ENCODE data around the gene B4GALT5.

Gene B4GALT5

GRCh38 chr20:49603209-49603627 is 110.5 kb downstream of the B4GALT5 start:
- no peak for DNase-seq (ENCODE audit: low spot score)

GRCh38 chr20:49602345-49603208 is 111.1 kb downstream of the B4GALT5 start:
- DNase-seq (ENCODE audit: low spot score) = no peak

GRCh38 chr20:49601153-49601924 is 112.3 kb downstream of the B4GALT5 start:
- no peak for DNase-seq (ENCODE audit: low spot score)

GRCh38 chr20:49599746-49600113 is 113.9 kb downstream of the B4GALT5 start:
- no peak for DNase-seq (ENCODE audit: low spot score)

- no peak for DNase-seq (ENCODE audit: low spot score)
Measured at GRCh38 chr20:49597825-49598395, 115.8 kb downstream of the B4GALT5 start.

GRCh38 chr20:49595811-49596561 is 117.7 kb downstream of the B4GALT5 start:
- no peak for DNase-seq (ENCODE audit: low spot score)

- DNase-seq (ENCODE audit: low spot score) = no peak
Measured at GRCh38 chr20:49595346-49595745, 118.3 kb downstream of the B4GALT5 start.

- DNase-seq (ENCODE audit: low spot score) = no peak
Measured at GRCh38 chr20:49594931-49595315, 118.8 kb downstream of the B4GALT5 start.

- no peak for DNase-seq (ENCODE audit: low spot score)
Measured at GRCh38 chr20:49594143-49594930, 119.3 kb downstream of the B4GALT5 start.

- DNase-seq (ENCODE audit: low spot score) = no peak
Measured at GRCh38 chr20:49593466-49594142, 120.1 kb downstream of the B4GALT5 start.

- DNase-seq (ENCODE audit: low spot score) = no peak
Measured at GRCh38 chr20:49592120-49592519, 121.6 kb downstream of the B4GALT5 start.

GRCh38 chr20:49591217-49591865 is 122.3 kb downstream of the B4GALT5 start:
- no peak for DNase-seq (ENCODE audit: low spot score)

GRCh38 chr20:49590163-49591017 is 123.3 kb downstream of the B4GALT5 start:
- DNase-seq (ENCODE audit: low spot score) = no peak

- DNase-seq (ENCODE audit: low spot score) = no peak
Measured at GRCh38 chr20:49589747-49590146, 123.9 kb downstream of the B4GALT5 start.

GRCh38 chr20:49587111-49587570 is 126.5 kb downstream of the B4GALT5 start:
- DNase-seq (ENCODE audit: low spot score) = no peak

- no peak for DNase-seq (ENCODE audit: low spot score)
Measured at GRCh38 chr20:49585585-49586245, 128.0 kb downstream of the B4GALT5 start.

- no peak for DNase-seq (ENCODE audit: low spot score)
Measured at GRCh38 chr20:49584418-49585382, 129.0 kb downstream of the B4GALT5 start.
